GM21381 (cell line): ENCODE measurements around the gene L2HGDH.
"Not testable (repeated sequence)": the region's sequence is repeated elsewhere in the genome, so short reads cannot be mapped to it uniquely, and the experiment has no call there.

ENCODE experiments used
- ATAC-seq: cut with Tn5 transposase; IDR thresholded peaks from one replicate; pipeline ENCODE4 v1.9.1; 2021; ENCODE audit warnings: mild to moderate bottlenecking, moderate library complexity; ENCODE audit not compliant: unreplicated experiment

L2HGDH gene

DNA sequence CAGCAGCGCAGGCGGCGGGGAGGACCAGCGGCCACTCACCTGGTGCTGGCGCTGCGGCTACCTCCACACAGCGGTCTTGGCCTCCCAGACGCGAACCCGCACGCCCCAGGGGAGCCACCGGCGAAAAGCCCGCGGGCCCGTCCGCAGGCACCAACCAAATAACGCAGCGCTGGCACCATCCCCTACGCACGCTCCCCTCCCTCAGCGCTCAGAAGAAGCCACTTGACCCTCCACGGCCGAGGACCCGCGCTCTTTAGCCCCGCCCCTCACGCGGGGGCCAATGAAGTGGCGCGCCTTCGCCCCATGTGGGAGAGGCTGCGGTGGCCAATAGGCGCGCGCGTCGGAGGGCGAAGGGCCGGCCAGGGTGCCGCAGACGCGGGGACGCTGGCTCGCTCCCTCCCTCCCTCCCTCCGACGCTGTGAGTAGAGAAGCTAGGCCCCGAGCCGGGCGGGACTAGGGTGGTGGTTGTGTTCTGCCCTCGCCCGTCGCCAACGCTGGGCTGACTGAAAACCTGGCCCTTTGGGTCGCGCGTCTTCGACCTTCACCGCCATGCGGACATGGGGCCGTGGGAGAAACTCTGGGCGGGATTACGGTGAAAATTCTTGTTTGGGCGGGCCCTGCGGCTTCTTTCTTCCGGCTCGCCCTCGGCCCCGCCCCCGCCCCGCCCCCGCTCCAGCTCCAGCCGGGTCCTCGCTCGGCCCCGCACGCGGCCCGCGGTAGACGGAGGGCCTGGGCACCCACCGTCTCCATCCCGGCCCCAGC, at the start of gene L2HGDH, which contains the start of gene DMAC2L:
L2HGDH (minus strand) TSS at position 258 of the 762 bp plus-strand sequence; CDS start at position 179, 79 bp downstream.
DMAC2L (plus strand) TSS at position 353 of the 762 bp plus-strand sequence. CDS start 9,164 bp downstream, outside the sequence.
- ATAC-seq = peak; percentile 94

DNA sequence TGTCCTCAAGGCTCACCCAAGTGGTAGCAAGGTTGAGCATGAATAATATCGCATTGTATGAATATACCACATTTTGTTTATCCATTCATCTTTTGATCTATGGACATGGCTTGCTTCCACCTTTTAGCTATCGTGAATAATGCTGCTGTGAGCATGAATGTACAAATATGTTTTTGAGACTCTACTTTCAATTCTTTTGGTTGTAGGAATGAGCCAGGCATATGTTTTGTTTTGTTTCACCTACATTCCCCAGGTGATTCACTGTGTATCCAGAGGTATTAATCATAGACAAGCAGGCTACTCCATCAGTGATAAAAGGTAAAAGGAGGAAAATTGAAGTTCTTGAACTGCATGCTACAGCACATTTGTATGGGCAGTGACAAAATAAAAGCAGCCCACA, 48.8 kb upstream of the L2HGDH start:
- no peak for ATAC-seq

DNA sequence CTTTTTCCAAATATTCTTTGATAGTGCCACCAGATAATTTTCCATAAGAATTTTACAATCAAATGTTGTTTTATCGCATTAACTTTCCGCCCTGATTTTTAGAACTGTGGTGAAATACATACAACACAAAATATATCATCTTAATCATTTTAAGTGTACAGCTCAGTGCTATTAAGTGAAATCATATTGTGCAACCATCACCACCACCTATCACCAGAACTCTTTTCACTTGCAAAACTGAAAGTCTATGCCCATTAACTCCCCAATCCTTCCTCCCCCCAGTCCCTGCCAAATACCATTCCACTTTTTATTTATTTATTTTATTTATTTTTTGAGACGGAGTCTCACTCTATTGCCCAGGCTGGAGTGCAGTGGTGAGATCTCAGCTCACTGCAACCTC, 48.1 kb upstream of the L2HGDH start:
- no peak for ATAC-seq

DNA sequence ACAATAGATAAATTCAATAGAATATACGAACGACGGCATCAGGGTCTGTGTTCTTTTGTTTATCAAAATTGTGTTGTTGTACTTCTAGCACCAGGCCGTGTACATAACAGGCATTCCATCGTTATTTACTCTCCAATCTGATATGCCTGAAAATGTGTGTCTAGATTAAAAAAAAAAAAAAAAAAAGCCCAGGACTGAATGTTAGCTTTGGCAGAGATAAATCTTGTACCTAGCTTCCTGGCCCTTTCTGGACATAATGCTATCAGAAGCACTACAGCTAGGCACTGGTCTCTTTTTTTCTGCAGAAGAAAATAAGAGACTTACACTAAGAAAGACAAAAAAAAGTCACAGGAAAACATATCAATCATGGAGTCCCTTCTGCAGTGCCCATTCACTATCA, 47.6 kb upstream of the L2HGDH start:
- ATAC-seq = no peak

DNA sequence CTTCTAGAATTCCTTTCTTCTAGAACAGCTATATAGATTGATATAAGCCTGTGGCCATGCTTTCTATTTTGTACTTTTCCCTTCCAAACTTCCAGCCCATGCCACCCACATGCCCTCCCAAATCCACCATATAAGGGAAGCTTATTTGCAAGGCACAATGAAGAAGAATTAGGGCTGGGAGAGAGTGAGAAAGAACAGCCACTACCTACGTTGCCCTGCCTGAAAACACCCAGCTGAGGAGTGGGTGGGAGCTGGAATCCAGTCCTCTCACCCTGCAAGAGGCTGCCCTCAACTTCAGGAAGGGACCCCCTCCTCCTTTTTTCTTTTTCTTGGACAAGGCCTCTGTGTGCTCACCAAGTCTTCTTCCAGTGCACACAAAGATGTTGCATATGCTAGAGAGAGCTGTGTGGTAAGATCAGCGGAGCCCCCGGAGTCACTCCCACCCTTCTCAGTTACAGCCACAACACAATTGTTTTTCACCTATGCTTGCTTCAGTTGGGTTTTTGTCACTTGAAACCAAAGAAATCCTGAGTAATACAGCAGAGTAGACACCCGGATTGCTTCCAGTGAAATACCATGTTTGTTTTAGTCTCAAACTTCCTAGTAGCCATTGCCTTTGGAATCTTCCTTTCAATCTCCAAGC, 45.8 kb upstream of the L2HGDH start:
- ATAC-seq = no peak

DNA sequence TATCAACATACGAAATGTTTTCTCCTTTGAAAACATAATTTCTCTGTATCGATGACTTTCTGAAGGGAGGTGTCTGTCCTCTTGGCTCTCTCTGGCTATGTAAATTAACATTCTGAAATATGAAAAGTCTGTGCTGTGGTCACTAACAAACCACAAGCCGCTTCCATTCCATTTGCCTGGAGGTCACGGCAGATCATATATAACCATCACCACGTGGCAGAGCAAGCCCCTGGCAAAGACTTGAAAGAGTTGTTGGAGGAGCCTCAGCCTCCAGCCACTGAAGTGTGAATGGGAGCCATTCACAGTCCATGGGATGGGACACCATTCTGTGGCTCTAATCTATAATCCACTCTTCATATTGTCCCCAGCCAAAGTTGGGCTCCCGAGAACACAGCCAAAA, 45.1 kb upstream of the L2HGDH start:
- ATAC-seq = no peak

DNA sequence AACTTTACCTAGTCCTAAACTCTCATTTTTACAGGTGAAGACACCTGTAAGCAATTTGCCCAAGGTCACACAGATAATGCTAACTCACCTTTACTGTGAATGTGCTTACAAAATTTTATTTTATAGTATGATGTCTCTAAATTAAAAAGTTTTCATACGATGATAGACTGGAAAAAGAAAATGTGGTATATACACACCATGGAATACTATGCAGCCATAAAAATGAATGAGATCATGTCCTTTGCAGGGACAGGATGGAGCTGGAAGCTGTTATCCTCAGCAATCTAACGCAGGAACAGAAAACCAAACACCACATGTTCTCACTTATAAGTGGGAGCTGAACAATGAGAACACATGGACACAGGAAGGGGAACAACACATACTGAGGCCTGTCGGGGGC, 44.3 kb upstream of the L2HGDH start:
- not testable (repeated sequence) for ATAC-seq

DNA sequence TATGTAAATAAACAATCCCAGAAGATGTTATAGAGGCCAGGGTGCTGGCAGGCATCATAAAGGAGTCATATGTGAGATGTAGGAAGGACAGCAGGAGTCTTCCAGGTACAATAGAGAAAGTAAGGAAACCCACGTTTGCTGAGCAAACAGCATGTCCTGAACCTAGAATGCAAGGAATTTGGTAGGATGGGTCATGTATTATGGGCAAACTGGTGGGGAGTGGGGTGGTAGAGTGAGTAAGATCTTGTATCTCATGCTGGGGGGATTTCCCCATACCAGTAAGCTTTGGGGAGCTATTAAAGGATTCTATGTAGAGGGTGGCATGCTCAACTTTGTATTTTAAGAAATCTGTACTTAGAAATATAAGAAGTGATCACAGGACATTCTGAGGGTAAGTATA, 43.7 kb upstream of the L2HGDH start:
- ATAC-seq = no peak

DNA sequence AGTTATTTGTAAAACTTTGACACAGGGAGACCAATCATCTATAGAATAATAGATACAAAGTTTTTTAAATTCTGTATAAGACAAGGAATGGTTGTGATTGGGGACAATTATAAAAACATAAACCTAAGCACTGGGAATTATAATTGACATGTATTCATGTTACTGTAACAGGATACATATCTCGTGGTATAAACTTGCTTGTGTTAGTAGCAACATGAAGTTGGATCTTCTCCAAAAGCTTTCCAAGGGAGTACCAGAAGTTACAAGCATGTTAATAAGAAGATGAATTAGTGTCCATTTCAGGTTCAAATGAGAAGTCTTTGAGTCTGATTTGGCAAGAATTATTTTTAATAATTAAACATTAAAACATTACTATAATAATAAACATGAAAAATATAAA, 42.5 kb upstream of the L2HGDH start:
- no peak for ATAC-seq

DNA sequence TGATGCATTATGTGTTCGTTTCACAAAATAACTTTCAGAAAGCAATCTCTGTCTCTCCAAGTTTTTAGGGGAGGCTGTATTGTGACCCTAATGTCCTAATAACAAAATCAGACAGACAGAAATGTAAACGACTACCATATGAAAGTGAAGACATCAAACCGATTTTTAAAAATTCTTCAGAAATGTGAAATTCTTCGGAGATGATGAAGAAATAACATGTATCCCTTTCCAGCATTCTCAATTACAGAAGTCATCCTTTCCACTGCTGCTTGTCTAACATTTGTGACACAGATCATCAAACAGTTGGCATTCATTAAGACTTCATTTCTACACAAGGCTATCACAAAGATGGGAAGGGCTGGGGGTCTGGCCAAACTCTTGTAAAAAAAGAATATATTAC, 41.1 kb upstream of the L2HGDH start:
- ATAC-seq = no peak

DNA sequence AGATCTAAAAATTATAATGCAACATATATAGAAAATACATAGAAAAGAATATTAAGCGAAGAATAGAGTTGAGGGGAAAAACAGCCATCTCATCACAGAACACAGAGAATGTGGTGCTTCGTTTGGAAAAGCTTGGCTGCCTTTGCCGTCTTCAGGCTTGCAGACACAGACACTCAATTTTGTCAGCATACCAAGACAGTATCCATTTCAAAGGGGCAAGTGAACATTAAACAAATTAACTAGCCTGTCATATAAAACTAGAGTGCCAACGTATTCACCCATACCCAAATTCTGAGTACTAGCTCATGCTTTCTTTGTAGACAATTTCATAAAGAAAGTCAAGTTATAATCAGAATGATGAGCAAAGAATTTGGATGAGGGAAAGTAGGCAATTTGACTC, 40.6 kb upstream of the L2HGDH start:
- no peak for ATAC-seq

DNA sequence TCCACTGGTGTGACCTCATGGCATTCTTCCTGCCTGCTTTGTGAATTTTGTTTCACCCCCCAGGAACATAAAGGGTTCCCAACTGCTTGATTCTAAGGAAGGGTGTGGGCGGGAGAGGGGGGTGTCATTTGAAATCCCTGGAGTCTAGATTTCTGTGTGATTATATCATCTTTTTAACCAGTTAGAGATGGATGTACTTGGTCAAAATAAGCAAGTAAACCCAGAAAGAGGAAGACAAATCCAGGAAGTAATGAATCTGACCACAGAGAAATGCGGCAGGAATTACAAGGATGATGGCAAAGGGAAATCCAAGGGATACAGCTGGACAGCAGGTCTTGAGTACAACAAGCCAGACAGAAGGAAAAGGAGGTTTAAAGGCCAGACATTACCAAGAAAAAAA, 38.9 kb upstream of the L2HGDH start:
- no peak for ATAC-seq

DNA sequence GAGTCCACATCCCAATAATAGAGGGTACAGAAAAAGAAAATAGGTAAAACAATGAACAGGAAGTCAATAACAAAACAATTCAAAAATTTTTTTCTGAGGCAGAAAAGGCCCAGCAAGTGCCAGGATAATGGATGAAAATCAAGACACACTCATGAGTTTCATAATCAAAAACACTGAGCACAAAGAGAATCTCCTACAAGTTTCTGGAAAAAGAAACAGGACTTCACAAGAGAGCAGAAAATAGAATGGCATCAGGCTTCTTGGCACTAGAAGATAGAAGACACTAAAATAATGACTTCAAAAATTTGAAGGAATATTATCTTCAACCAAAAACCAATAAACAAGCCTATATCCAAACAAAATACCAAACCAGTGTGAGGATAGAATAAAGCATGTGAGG, 36.9 kb upstream of the L2HGDH start:
- no peak for ATAC-seq

DNA sequence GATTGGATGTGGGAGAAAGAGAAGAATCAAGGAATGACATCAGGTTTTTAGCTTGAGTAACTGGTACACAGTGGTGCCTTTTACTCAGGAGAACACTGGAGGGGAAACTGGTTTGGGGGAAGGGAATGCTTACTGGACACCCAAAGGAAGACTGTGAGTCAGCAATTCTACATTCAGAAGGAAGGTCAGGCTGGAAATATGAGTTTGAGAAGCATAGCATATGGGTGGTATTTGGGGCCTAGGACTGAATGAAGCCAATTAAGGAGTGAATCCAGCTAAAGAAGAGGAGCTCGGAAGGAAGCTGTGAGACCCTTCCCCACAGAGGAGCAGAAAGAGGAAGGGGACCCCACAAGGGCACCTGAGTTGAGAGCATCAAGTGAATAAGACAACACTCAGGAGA, 35.5 kb upstream of the L2HGDH start:
- no peak for ATAC-seq

DNA sequence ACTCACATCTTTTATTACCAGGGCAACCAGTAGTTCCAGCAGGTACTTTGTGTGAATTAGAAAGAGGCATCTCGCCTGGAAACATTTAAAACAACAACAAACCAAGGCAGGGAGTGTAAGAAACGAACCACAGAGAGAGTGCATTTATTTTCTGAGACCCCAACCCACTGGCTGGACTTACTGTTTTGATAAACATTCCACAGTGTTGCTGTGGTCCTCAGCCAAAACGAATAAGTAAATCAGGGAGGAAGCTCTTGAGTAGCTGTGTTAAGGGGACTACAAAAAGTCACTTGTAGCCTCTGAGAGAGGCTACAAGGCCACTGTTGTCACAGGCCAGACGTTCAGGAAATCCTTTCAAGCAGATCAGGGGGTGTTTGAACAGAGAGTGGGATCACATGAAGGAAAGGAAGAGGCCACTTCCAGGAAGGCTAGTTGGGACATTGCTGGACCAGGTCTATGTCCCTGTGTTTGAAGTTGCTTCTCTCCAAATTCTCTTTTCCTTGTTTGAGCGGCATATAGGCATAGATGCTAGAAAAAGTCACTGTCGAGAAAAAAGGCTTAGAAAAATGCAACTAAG, 33.9 kb upstream of the L2HGDH start:
- no peak for ATAC-seq

DNA sequence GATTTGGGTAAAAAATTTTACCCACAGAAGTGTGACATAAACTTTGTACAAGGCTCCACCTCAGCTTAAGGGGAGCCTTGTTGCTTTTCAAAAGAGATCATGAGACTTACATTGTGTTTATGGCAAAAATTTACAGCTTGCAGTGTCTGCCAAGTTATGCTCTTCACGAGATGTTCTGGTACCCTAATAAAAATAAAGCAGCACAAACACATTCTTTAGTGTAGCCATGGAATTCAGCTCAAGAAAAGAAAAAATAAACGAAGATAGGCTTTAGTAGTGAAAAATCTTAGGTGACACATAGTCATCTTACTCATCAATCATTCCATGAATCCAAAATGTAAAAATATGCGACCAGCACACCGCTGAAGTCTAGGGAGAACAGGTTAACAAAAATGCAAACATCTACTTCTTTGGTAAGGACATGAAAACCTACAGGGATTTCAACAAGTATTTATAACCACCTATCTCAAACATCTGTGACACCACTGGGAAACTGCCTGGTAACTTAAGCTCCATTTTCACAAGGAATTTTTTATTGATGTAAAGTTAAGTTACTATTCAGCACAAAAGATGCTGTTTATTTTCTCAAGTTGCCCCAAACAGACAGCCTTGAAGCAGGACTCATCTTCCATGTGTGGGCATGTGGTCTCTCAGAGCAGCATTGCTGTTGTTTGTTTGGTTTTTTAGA, 33.0 kb upstream of the L2HGDH start:
- ATAC-seq = no peak

DNA sequence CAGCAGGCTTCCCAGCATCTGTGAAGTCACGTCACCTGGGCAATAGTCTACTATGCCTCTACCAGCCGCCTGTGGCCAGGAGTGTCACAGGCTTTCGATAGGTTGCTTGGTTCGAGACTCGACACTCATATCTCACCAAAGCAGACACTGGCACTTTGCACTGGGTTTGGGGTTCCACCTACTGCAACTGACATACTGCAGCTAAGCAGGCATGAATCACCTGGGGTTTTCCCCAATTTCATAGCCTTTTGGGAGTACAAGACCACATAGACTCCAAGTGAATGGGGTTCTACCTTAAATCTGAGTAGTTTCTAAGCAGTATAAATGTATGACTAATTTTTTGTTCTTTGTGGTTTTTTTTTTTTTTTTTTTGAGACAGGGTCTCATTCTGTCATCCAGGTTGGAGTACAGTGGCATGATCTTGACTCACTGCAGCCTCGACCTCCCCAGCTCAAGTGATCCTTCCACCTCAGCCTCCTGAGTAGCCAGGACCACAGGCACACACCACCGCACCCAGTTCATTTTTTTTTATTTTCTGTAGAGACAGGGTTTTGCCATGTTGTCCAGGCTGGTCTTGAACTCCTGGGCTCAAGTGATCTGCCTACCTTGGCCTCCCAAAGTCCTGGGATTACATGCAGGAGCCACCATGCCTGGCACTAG, 32.2 kb upstream of the L2HGDH start:
- peak; percentile 78 for ATAC-seq

DNA sequence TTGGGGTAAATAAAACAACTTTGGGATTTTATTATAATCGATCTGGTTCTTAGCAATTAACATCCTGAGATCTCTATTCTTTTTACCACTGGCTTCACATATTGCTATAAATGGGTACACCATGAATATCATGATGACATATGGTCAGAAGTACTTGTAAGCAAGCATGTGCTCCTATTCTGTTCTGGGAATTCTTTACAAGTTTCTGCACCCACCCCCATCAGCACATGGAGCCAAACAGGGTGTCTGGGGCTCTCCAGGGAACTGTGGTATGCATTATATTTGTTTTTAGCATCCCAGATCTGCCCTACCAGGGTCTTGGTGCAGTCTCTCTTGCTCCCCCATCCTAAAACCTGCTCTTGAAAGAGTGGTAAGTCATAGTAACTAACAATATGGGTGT, 31.4 kb upstream of the L2HGDH start:
- no peak for ATAC-seq

DNA sequence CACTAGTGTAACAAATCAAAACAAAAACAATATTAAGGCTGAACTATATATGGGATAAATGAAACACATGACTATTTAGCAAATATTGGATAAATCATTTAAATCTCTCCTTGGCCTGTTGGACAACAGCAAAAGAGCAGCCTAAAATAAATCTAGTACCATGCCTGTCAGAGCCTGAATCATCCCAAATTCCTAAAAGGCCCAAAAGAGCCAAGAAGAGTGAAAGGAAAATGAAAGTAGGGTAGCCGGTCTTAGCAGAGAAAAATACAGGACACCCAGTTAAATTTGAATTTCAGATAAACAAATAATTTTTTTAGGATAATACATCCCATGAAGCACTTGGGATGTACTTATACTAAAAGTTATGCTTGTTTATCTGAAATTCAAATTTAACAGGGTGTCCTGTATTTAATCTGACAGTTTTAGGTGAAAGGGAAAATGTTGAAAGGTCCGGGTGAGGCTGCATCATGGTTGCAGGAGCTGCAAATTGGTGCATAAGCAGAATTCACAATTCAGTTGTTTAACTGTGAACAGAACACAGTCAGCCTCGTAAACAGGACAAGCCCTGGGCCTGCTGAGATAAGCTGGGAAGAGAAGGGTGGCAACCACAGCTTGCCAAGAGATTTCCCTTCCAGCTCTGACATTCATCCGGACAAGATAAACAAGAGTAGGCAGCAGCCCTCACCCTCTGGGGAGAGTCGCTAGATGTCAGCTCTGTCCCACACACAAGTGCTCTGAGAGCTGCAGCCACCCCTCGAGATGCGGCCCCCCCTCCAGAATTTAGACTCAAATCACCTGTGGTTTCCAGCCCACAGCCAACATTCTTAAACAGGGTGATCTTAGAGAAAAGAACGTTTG, 30.4 kb upstream of the L2HGDH start:
- no peak for ATAC-seq

DNA sequence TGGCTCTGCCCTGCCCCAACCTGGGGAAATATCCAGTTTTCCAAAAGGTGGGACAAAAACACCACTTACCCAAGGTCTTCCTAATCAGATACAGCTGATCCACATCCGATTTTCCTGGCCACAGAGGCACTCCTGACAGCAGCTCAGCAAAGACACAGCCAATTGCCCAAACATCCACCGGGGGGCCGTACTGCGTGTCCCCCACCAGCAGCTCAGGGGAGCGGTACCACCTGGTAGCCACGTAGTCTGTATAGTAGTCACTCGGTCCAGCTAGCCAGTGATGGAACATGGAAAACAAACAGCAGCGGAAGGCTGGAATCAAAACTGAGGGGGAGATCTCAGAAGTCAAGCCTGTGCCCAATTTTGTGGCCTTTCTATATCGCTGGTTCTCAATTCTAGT, 28.9 kb upstream of the L2HGDH start:
- no peak for ATAC-seq
